CD4-positive, alpha-beta T cell treated with Interleukin-15 for 1 hour (primary cell): Measurements from ENCODE around the gene NOA1.

Source experiments
- DNase-seq: peaks from one replicate; pipeline ENCODE4 v3.0.0-alpha.2; 2020

The NOA1 gene

GRCh38 chr4:56977321-56978012, at the start of gene NOA1:
NOA1 (minus strand) TSS chr4:56977606; CDS start chr4:56977585, 21 bp downstream.
- DNase-seq: peak; percentile 98

GRCh38 chr4:57023104-57023503, 45.7 kb upstream of the NOA1 start:
- no peak for DNase-seq

GRCh38 chr4:57020467-57021101, 43.2 kb upstream of the NOA1 start:
- no peak for DNase-seq

DNA sequence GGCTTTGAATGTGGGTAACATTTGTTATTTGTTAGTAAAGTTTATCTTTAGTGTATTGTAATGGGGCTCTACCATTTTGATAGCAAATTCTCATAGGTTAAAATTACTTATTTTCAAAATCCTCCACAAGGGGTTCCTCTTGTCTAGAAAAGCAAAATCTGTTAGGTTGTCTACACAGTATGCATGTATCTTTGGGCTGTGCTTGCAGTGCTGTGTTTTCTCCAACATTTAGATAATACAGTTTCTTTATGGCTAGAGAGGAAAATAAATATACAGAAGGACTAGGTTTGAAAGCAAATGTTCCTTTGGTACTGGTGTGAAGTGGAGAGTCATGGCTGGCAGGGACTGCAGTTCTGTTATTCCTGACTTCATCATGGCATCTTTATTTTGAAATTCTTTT, 41.6 kb upstream of the NOA1 start:
- DNase-seq: no peak

DNA sequence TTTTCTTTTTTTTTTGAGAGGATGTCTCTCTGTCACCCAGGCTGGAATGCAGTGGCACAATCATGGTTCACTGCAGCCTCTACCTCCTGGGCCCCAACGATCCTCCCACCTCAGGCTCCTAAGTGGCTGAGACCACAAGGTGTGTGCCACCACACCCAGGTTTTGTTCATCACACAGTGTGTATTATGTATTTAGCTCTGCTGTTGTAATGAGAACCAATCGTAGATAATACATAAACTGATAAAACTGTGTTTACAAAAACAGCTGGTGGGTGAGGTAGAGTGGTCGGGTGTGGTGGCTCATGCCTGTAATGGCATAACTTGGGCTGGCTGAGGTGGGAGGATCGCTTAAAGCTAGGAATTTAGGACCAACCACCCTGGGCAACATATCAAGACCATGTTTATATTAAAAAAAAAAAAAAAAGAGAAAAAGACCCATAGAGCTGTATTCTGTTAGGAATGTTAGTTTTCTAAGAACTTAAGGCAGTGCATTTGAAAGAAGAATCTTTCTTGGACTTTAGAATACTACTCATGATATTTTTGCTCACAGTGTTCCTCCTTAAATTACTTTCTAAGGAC, 36.2 kb upstream of the NOA1 start:
- DNase-seq: no peak

- DNase-seq: no peak
These were observed 22.3 kb upstream of the NOA1 start for GRCh38 chr4:56999751-57000150.

- DNase-seq: no peak
These were observed 18.1 kb upstream of the NOA1 start for GRCh38 chr4:56995525-56995924.

- DNase-seq: no peak
These were observed 12.9 kb upstream of the NOA1 start for GRCh38 chr4:56990109-56990905.

- no peak for DNase-seq
These were observed 9.5 kb upstream of the NOA1 start for GRCh38 chr4:56986952-56987351.

DNA sequence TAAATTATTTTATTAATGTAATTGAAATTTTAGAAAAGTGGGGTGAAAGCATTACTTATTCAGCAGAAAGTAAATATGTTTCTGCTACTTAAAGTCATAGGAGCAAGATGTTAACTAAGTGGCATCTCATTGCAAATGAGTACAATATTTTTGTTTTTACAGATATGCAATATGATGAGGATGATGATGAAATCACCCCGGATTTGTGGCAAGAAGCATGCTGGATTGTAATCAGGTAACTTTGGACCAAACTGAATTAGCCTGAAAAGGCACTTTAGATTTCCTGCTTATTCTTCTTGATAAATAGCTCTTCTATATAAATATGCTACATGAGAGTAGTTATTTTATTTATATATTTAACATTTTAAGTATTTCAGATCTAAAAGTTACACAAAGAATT, 8.8 kb upstream of the NOA1 start:
- no peak for DNase-seq

DNA sequence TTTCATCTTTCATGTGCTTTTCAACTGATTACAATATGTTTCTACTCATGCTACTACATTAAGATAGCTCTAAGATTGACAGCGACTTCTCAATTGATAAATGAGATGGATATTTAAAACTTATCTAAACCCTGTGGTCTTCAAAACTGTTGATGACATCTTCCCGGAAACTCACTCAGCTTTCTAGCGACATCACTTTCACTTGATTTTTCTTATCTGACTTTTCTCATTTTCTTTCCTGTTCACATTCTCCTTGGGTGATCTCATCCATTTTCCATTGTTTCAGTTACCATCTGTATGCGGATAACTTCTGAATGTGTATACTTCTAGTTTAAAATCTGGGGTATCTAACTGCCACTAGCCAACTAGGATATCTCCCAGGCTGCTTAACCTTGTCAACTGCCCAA, 4.4 kb upstream of the NOA1 start:
- no peak for DNase-seq

- DNase-seq: peak; percentile 25
These were observed 2.1 kb upstream of the NOA1 start for GRCh38 chr4:56979421-56980072.

- DNase-seq: peak; percentile 92
These were observed 1.4 kb upstream of the NOA1 start, which contains the start of gene POLR2B for GRCh38 chr4:56978750-56979303. POLR2B (plus strand) TSS chr4:56978896; CDS start chr4:56978986, 90 bp downstream.

DNA sequence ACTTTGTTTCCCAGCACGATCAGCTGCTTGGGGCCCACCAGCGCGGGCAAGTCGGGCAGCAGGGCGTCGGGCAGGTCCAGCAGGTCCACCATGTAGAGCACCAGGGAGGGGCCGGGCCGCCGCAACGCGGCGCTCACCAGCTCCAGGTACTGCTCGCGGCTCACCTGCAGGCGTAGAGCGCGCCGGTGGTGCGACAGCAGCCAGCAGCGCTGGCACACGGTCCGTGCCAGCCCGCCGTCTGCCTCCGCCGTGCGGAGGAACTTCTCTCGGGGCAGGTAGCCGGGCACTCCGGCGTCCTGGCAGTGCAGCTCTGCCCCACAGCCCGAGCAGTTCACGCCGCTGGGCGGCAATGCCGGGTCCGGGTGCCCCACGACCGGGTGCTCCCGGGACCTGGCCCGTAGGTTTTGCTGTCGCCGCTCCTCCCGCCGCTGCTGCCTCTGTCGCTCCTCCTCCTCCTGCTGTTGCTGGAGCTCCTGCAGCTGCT, 527 bp downstream of the NOA1 start:
- peak; percentile 53 for DNase-seq

DNA sequence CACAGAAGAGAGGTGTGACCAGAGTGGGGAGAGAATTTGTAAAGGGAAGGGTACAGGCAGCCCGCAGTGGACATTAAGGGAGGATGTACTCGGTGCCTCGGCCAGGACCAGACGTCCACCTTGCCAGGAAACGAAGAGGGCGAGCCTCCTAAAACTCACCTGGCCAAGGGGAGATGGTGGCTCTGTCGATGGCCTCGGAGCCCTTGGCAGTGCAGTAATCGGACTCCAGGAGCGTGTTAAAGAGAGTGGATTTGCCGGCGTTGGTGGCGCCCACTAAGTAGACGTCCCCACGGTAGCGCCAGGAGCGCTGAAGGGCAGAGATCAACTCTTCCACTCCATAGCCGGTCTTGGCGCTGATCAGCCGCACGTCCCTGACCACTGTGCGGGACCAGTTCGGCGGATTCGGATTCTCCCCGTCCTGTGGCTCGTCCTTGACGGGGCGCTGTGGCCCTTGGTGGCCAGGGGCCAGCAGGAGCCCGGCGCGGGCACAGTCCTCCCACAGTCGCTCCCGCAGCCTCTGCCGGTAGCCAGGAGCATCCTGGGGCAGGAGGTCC, 1.0 kb downstream of the NOA1 start:
- no peak for DNase-seq

DNA sequence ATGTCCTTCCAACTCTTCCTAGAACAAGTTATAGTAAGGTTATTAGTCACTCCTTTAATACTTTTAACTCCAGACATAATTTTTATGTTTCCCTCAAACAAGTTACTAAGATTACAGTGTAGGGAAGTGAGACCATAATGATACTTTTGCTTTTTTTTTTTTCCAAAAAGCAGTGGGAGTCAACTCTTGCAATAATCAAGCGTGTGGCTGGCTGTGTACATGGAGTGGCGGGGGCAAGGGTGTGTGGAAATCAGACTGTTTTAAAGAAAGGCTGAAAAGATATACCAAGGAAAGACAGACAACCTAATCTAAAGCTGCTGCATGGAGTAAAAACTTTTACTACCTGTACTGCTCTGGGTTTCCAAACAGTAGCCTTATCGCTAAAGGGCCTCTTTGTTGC, 4.1 kb downstream of the NOA1 start:
- no peak for DNase-seq

GRCh38 chr4:56972809-56973208, 4.6 kb downstream of the NOA1 start:
- no peak for DNase-seq

DNA sequence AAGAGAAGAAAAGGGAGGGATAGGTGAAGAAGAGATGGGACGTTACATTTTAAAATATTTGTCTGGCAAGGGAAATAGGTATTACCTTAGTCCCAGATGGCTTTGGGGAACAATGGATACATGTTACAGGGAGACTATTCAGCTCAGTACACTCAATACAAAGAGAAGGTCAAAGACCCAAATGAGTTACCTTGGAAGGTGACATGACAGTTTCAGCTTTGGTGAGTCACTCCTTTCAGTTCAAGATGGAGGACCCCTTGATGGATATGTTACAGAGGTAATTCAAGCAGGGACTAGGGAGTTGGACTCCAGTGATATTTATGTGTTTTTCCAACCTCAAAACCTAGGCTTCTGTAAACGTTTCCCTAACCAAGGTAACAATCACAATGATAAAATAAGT, 5.0 kb downstream of the NOA1 start:
- DNase-seq: no peak

- DNase-seq: no peak
These were observed 6.0 kb downstream of the NOA1 start for GRCh38 chr4:56971383-56971782.

GRCh38 chr4:56961107-56961500, 16.3 kb downstream of the NOA1 start:
- no peak for DNase-seq

- no peak for DNase-seq
These were observed 18.3 kb downstream of the NOA1 start for GRCh38 chr4:56959100-56959499.

DNA sequence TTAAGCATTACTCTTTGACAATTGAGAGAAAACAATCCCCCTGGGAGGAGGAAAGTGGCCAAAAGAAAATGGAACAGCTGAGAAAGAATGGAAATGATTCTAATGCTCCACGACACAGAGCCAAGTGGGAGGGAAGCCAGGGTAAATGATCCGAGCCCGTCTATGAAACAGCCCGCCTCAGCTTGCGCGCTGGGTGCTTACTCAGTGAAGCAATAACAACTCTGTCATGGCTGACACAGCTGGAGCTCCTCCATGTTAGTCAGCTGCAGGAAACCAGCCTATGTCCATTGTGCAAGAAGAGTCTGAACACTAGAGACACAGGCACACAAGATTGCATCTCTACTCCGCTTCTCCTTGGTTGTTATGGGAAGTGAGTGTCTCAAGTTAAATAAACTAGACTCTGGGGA, 19.3 kb downstream of the NOA1 start:
- peak; percentile 49 for DNase-seq
